CD14-positive monocyte (primary cell): Measurements from ENCODE around the gene HM13. TPM values are rescaled to one million over a fixed set of nuclear protein-coding genes. Genes with fewer than 3 reads are reported as not detected.

Source experiments
- DNase-seq, 3 donors: peaks; one replicate each; pipeline ENCODE4 v3.0.0-alpha.2; 2011 to 2022
- H2AFZ ChIP-seq: 2 replicates; pipeline ENCODE4 v1.6.0; 2012; ENCODE audit warnings: mild to moderate bottlenecking, low read depth, low read length, inconsistent platforms; ENCODE audit not compliant: insufficient read depth, poor library complexity, severe bottlenecking
- H3K27ac ChIP-seq, 2 donors: 1 replicate in 1 of 2; 2 replicates in 1 of 2; pipeline ENCODE4 v1.5.1; 2012 to 2013; ENCODE audit warnings: low read length in 2 of 2, control low read depth in 1 of 2, inconsistent platforms in 1 of 2, low read depth in 1 of 2, mild to moderate bottlenecking in 1 of 2
- H3K27me3 ChIP-seq, 2 donors: one replicate each; pipeline versions ENCODE4 v1.6.0 to v1.6.1; 2011 to 2013; ENCODE audit warnings: low read length in 2 of 2; ENCODE audit not compliant: control insufficient read depth in 2 of 2, insufficient read depth in 2 of 2
- H3K36me3 ChIP-seq, 2 donors: replicated peaks in 1 of 2; 1 replicate in 1 of 2; 2 replicates in 1 of 2; pipeline versions ENCODE4 v1.5.1 to v1.6.1; 2012 to 2013; ENCODE audit warnings: low read length in 2 of 2, control low read depth in 1 of 2, inconsistent platforms in 1 of 2, mild to moderate bottlenecking in 1 of 2; ENCODE audit not compliant: insufficient read depth in 2 of 2, control insufficient read depth in 1 of 2
- H3K4me1 ChIP-seq, 2 donors: 1 replicate in 1 of 2; 2 replicates in 1 of 2; pipeline versions ENCODE4 v1.5.1 to v1.6.1; 2012 to 2013; ENCODE audit warnings: low read length in 2 of 2, control low read depth in 1 of 2, inconsistent platforms in 1 of 2, mild to moderate bottlenecking in 1 of 2, moderate library complexity in 1 of 2; ENCODE audit not compliant: insufficient read depth in 2 of 2, control insufficient read depth in 1 of 2
- H3K4me2 ChIP-seq: replicated peaks from 2 replicates; pipeline ENCODE3; 2012; ENCODE audit warnings: low read length, moderate library complexity, mild to moderate bottlenecking; ENCODE audit not compliant: poor library complexity, severe bottlenecking; ENCODE audit errors: extremely low read depth
- H3K4me3 ChIP-seq, 3 experiments: fragments of 200-600 bp in 1 of 3; sonication (generic) in 1 of 3; replicated peaks in 1 of 3; 1 replicate in 2 of 3; 2 replicates in 1 of 3; pipeline ENCODE4 v1.5.1; 2011 to 2013; ENCODE audit warnings: low read length in 3 of 3, mild to moderate bottlenecking in 3 of 3, control low read depth in 2 of 3, low read depth in 2 of 3, inconsistent platforms in 1 of 3, moderate library complexity in 1 of 3
- H3K79me2 ChIP-seq: 2 replicates; pipeline ENCODE4 v1.6.0; 2012; ENCODE audit warnings: mild to moderate bottlenecking, control low read depth, inconsistent platforms, low read length, moderate library complexity; ENCODE audit not compliant: insufficient read depth
- H3K9ac ChIP-seq: 2 replicates; pipeline ENCODE4 v1.6.0; 2017; ENCODE audit warnings: low read length, mild to moderate bottlenecking; ENCODE audit not compliant: insufficient read depth, poor library complexity, severe bottlenecking
- H3K9me3 ChIP-seq, 2 donors: replicated peaks in 1 of 2; 1 replicate in 1 of 2; 2 replicates in 1 of 2; pipeline versions ENCODE4 v1.5.1 to v1.6.1; 2012 to 2013; ENCODE audit warnings: low read length in 2 of 2, control low read depth in 1 of 2; ENCODE audit not compliant: control insufficient read depth in 1 of 2, insufficient read depth in 1 of 2
- H4K20me1 ChIP-seq: 2 replicates; pipeline ENCODE4 v1.6.0; 2012; ENCODE audit warnings: mild to moderate bottlenecking, low read length, control low read depth, moderate library complexity; ENCODE audit not compliant: insufficient read depth
- H3K27ac Mint-ChIP-seq, 7 donors: one replicate each; pipeline ENCODE4 v1.8.0; 2020; ENCODE audit warnings: mild to moderate bottlenecking in 7 of 7, mixed read lengths in 7 of 7, moderate library complexity in 6 of 7, inconsistent platforms in 2 of 7
- H3K27me3 Mint-ChIP-seq, 3 donors: one replicate each; pipeline ENCODE4 v1.8.0; 2021 to 2022; ENCODE audit warnings: low read depth in 3 of 3, mild to moderate bottlenecking in 3 of 3, mixed read lengths in 3 of 3, moderate library complexity in 3 of 3, inconsistent platforms in 1 of 3
- H3K36me3 Mint-ChIP-seq, 2 donors: one replicate each; pipeline ENCODE4 v1.8.0; 2020; ENCODE audit warnings: mixed read lengths in 2 of 2, inconsistent platforms in 1 of 2, mild to moderate bottlenecking in 1 of 2
- H3K4me1 Mint-ChIP-seq: one replicate; pipeline ENCODE4 v1.8.0; 2020; ENCODE audit warnings: mild to moderate bottlenecking, mixed read lengths
- H3K4me3 Mint-ChIP-seq, 2 donors: one replicate each; pipeline ENCODE4 v1.8.0; 2020; ENCODE audit warnings: mild to moderate bottlenecking in 2 of 2, mixed read lengths in 2 of 2, moderate library complexity in 1 of 2
- H3K9me3 Mint-ChIP-seq, 7 donors: one replicate each; pipeline ENCODE4 v1.8.0; 2020 to 2022; ENCODE audit warnings: mixed read lengths in 7 of 7, mild to moderate bottlenecking in 6 of 7, moderate library complexity in 6 of 7, inconsistent platforms in 2 of 7
- WGBS: methylation state at CpG from one replicate; pipeline ENCODE4 v1.1.5; 2013; ENCODE audit warnings: missing lambda C conversion rate; ENCODE audit not compliant: insufficient coverage; 5-methylcytosine and 5-hydroxymethylcytosine counted together
- intact Hi-C, 2 donors: fragments of 100-400 bp; cut with micrococcal nuclease; formaldehyde crosslinking; loops; one replicate each; pipeline versions ENCODE4 v1.15.0 to v1.15.1; 2023
- polyA plus RNA-seq, 3 donors: library from polyadenylated mRNA; depleted of rRNA in 1 of 3; unstranded in 2 of 3; stranded (reverse) in 1 of 3; fragments of 300-500 nt in 2 of 3; fragments of >200 nt in 1 of 3; fragmentation: Illumina TruSeq in 2 of 3; gene quantifications; 1 replicate in 2 of 3; 2 replicates in 1 of 3; pipeline ENCODE4 v1.2.3, GENCODE V29; 2012 to 2021
- TF ChIP-seq, protein P1 (sequence below): fragments of 200-600 bp; IDR thresholded peaks from one replicate; pipeline ENCODE4 v1.8.0; 2022; ENCODE audit warnings: antibody characterized with exemption, mild to moderate bottlenecking

Gene HM13
- polyA plus RNA-seq, 3 donors = 199 to 329 (median 320) TPM

DNA sequence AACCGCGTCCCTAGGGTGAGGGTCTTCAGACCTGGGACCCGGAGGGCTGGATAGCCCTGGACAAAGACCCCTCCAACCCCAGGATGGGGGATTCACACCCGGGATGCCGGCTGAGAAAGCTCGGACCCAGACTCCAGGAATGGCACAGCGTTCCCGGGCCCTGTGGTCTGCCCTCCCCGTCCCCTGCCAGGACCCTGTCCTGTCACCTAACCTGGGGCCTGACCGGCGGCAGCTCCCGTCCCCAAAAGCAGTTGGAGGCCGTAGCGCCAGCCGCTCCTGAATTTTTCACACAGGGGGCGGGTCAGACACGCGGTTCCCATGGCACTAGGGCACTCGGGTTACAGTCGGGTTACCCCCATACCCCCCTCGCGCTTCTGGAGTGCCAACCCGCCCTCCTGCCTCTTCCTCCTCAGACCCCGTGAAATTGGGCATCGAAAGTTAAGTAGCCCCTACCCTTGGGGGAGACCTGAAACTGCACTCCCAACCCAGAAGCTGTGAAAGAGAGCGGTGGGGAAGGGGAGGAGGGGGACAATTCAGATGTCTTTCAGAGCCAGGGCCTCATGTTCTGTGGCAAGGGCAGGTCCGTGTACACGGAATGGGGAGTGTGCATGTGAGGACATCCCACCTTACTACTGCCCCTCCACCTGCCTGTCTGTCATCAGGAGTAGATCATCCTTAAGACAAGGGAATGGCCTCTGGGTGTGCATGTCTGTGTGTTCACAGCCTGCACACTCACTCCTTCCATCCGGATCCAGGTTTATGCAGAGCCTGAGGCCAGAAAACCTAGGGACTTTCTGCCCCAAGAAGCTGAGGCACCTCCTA is 38.6 kb upstream of the HM13 start:
- Histone ChIP-seq H4K20me1 (no peaks in the 10 kb centered on the region), H2AFZ (peak overlapping the region; percentile 58), H3K9ac (no peak overlapping the region), H3K4me2 (peak overlapping the region; percentile 57), H3K36me3 (no peaks in the 10 kb centered on the region), H3K9me3 (peaks cover 0 to 9% of the 10 kb centered on the region in 2 donors), H3K4me3 (peak overlapping the region in 1 of 3 experiments; percentile 50), H3K27ac (no peak overlapping the region), H3K79me2 (no peaks in the 10 kb centered on the region), H3K4me1 (peaks cover 23 to 25% of the 10 kb centered on the region in 2 donors), H3K27me3 (peaks cover 14 to 38% of the 10 kb centered on the region in 2 donors)
- Mint-ChIP-seq H3K4me1 (peaks cover 20% of the 10 kb centered on the region), H3K4me3 (peak overlapping the region in 1 of 2 donors; percentile 71), H3K27ac (no peak overlapping the region), H3K9me3 (peaks cover 0 to 6% (median 2%) of the 10 kb centered on the region in 7 donors), H3K27me3 (peaks cover 38 to 42% (median 41%) of the 10 kb centered on the region in 3 donors), H3K36me3 (peaks cover 0 to 2% of the 10 kb centered on the region in 2 donors)
- intact Hi-C loops = no loop called here
- TF ChIP-seq, protein P1, sequence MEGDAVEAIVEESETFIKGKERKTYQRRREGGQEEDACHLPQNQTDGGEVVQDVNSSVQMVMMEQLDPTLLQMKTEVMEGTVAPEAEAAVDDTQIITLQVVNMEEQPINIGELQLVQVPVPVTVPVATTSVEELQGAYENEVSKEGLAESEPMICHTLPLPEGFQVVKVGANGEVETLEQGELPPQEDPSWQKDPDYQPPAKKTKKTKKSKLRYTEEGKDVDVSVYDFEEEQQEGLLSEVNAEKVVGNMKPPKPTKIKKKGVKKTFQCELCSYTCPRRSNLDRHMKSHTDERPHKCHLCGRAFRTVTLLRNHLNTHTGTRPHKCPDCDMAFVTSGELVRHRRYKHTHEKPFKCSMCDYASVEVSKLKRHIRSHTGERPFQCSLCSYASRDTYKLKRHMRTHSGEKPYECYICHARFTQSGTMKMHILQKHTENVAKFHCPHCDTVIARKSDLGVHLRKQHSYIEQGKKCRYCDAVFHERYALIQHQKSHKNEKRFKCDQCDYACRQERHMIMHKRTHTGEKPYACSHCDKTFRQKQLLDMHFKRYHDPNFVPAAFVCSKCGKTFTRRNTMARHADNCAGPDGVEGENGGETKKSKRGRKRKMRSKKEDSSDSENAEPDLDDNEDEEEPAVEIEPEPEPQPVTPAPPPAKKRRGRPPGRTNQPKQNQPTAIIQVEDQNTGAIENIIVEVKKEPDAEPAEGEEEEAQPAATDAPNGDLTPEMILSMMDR = no peak
- DNase-seq = no peak
- WGBS = 8% methylated on average over 19 of the region's 29 CpGs

DNA sequence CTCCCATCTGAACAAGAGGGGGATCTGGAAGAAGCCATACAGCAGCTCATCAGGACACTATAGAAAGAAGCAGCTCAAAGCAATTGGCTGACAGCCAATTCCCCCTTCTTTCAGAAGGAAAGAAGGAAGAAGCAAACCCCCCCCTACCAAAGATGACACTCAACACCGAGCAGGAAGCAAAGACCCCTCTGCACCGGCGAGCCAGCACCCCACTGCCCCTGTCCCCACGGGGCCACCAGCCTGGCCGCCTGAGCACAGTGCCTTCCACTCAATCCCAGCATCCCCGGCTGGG is 38.0 kb upstream of the HM13 start:
- H3K27me3 Mint-ChIP-seq = peaks cover 40 to 42% (median 41%) of the 10 kb centered on the region in 3 donors
- H3K9me3 Mint-ChIP-seq = peaks cover 0 to 6% (median 2%) of the 10 kb centered on the region in 7 donors
- H3K27ac ChIP-seq = no peak overlapping the region
- no peaks in the 10 kb centered on the region for H4K20me1 ChIP-seq
- TF ChIP-seq, protein P1 = no peak
- H3K4me3 ChIP-seq = no peak overlapping the region
- H3K9me3 ChIP-seq = peaks cover 0 to 9% of the 10 kb centered on the region in 2 donors
- H2AFZ ChIP-seq = no peak overlapping the region
- peaks cover 0 to 2% of the 10 kb centered on the region in 2 donors for H3K36me3 Mint-ChIP-seq
- no peak overlapping the region for H3K9ac ChIP-seq
- no peak overlapping the region for H3K27ac Mint-ChIP-seq
- peaks cover 23 to 25% of the 10 kb centered on the region in 2 donors for H3K4me1 ChIP-seq
- H3K4me1 Mint-ChIP-seq = peaks cover 20% of the 10 kb centered on the region
- peak overlapping the region in 1 of 2 donors; percentile 71 for H3K4me3 Mint-ChIP-seq
- no peaks in the 10 kb centered on the region for H3K79me2 ChIP-seq
- no peak overlapping the region for H3K4me2 ChIP-seq
- WGBS = 80% methylated on average over 1 of the region's 6 CpGs
- intact Hi-C loops = no loop called here
- H3K36me3 ChIP-seq = no peaks in the 10 kb centered on the region
- no peak for DNase-seq
- peaks cover 14 to 38% of the 10 kb centered on the region in 2 donors for H3K27me3 ChIP-seq
